ENCODE measurements around the gene ABCC1.

- no peak for TF ChIP-seq CTCF (optimal IDR thresholded peaks at IDR 0.05 in 1 of 3, IDR thresholded peaks at IDR 0.05 in 1 of 3, conservative IDR thresholded peaks at IDR 0.05 in 1 of 3; ENCODE audit: extremely low read depth in 1 of 3, insufficient read depth in 2 of 3, low read length in 3 of 3)
- TF ChIP-seq EZH2 (IDR thresholded peaks at IDR 0.05; ENCODE audit: low read length), result no peak
Observed at GRCh38 chr16:16105646-16106045, 156.2 kb downstream of the ABCC1 start.
